GM23338 (cell line): ENCODE results near the gene UNC13D.

ENCODE experiments used
- CREB1 ChIP-seq: fragments of 250-450 bp; sonication (Bioruptor Pico); IDR thresholded peaks from 2 replicates; pipeline ENCODE4 v1.5.0; 2020; ENCODE audit warnings: low read depth, mild to moderate bottlenecking, moderate library complexity
- CTCF ChIP-seq, 2 experiments: fragments of 200-600 bp in 1 of 2; sonication (generic) in 1 of 2; conservative IDR thresholded peaks; 2 replicates each; pipeline versions ENCODE4 v1.5.1 to v1.6.1; 2016 to 2017; ENCODE audit warnings: antibody characterized with exemption in 2 of 2, low read depth in 2 of 2, mild to moderate bottlenecking in 2 of 2, moderate library complexity in 1 of 2
- ETS1 ChIP-seq: IDR thresholded peaks from 2 replicates; pipeline ENCODE4 v1.6.1; 2016; ENCODE audit warnings: antibody characterized with exemption
- EZH2phosphoT487 ChIP-seq: fragments of 200-600 bp; sonication (generic); IDR thresholded peaks from one replicate; pipeline ENCODE4 v1.8.1; 2018; ENCODE audit warnings: antibody characterized with exemption; ENCODE audit not compliant: unreplicated experiment
- JUNB ChIP-seq: IDR thresholded peaks from one replicate; pipeline ENCODE4 v1.6.1; 2016; ENCODE audit warnings: antibody characterized with exemption; ENCODE audit not compliant: unreplicated experiment
- POLR2AphosphoS5 ChIP-seq: IDR thresholded peaks from 2 replicates; pipeline ENCODE4 v1.6.1; 2016; ENCODE audit warnings: antibody characterized with exemption, low read depth
- REST ChIP-seq: IDR thresholded peaks from one replicate; pipeline ENCODE4 v1.6.1; 2018; ENCODE audit warnings: antibody characterized with exemption; ENCODE audit not compliant: unreplicated experiment

- TF ChIP-seq CTCF (conservative IDR thresholded peaks at IDR 0.05; ENCODE audit: low read depth in 2 of 2) (no peak), JUNB (no peak), POLR2AphosphoS5 (no peak), ETS1 (no peak), EZH2phosphoT487 (no peak), REST (no peak), CREB1 (no peak)
These were observed 36.1 kb upstream of the UNC13D start for GRCh38 chr17:75880266-75880665.
